AG08396 (cell line): ENCODE results near the gene EYS.

Experiments used
- DNase-seq: peaks from one replicate; pipeline ENCODE4 v3.0.0; 2012; ENCODE audit warnings: low spot score, mixed read lengths

The EYS gene

DNA sequence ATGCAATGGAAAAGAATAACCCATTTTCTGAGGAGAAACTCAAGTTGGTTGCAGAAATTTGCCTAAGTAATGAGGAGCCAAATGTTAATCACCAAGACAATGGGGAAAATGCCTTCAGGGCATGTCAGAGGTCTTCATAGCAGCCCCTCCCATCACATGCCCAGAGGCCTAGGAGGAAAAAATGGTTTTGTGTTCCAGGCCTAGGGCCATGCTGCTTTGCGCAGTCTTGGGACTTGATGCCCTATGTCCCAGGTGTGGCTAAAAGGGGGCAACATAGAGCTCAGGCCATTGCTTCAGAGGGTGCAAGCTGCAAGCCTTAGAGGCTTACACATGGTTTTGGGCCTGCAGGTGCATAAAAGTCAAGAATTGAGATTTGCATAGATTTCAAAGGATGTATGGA, 485.9 kb downstream of the EYS start:
- DNase-seq, result no peak

DNA sequence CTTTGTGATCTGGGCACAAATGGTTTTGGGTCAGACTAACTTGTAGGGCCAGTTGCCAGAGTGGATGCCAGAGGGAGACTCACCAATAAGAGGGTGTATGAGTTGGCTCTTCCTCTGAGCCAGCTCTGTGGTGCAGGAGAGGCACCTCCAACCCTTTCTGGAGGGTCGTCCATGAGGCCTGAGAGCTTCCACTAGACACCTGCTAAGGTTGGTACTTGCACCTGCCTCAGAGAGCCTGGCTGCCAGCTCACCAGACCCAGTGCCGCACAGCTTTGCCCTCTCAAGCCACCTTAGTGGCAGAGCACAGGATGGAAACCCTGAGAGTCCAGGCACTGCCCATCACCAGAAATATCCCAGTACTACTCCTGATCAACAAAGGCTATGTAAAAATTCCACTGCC, 504.3 kb downstream of the EYS start:
- no peak for DNase-seq

DNA sequence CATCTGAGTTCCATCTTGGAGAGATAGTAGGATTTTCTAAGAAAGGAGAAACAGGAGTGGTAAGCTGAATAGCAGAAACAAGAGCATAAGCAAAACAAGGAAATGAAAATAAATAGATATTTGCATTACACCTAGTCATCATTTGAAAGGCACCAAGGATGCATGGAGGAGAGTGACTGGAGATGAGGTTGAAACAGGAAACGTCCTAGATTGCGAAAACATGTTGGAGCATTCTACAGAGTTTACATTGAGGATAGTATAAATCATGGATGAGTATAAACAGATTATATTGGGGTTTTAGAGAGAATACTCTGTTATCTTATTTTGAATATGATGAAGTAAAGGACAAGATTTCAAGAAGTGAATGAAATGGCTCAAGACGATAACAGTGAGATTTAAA, 507.3 kb downstream of the EYS start:
- DNase-seq, result no peak

DNA sequence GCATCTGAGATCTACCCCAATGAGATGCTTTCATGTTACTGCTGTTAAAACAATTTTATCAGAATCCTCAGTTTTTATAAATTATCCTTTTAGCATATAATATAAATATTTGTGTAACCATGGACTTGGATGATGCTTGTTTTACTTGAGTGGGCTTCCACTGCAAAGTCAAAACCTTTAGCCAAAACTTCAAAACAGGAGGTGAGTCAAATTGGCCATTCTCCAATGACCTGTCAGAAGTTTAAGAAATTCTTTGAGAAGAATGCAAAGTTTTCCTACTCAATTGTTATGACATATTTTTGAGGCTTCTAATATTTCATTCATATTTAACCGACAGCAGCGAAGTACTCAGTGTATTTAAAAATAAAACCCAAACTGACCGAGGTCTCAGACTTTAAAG, 507.9 kb downstream of the EYS start:
- no peak for DNase-seq

DNA sequence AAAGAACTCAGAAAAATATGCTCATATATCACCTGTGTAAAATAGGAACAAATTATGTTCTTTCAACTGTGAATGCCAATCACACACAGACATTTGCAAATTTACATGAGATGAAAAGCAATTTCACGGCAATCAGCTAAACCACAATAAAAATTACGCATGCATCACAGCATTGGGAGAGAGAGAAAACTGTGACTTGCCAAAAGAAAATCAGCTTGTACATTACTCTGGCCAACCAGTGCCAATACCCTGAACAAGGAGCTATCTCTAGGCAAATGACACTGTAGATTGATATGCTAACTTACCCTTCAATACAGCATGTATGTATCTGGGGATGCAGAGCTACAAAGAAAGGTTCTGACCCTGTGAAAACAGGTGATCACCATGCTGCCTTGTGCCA, 515.6 kb downstream of the EYS start:
- DNase-seq, result no peak

DNA sequence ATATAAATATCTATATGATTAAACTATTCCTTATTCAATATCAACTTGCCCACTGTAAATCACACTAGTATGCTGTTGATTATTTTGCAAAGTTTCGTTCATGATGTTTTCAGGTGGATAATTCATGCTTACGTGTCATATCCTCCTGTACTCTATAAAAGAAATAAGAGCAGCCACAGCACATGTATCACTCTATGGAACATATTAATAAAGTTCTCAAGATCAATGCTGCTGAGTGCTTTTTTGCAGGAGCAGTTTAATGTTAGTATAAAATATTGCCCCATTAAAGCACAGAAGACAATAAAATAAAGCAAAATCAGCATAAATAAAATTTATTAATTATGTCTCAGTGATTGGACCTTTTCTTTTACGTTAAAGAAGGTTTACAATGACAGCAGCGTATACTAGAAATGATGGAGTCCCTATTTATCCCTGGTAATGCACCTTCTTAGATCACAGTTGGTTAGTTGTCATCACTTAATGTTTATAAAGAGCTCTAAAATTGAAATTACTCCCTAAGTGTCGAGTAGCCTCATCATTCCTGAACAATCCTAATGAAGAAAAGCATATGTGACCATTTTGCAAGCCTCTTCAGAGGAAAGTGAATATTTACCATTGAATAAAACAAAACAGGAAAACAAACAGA, 517.7 kb downstream of the EYS start:
- DNase-seq, result no peak

DNA sequence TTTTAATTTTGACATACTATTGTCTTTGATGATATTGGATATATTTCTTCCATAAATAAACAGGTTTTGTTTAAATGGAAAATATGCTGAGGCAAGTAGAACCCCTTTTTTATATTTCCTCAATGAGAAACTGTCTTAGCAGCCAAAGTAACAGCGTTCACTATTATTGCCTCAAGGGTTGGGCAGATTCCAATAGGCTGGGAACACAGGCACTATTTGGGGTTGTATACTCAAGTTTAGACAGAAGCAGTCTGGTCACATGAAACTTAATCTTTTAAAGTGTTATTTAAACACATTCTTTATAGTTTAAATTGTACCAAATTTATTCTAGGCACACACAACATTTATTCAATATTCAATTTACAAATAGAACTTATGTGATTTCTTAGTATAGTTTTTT, 520.2 kb downstream of the EYS start:
- DNase-seq, result no peak

DNA sequence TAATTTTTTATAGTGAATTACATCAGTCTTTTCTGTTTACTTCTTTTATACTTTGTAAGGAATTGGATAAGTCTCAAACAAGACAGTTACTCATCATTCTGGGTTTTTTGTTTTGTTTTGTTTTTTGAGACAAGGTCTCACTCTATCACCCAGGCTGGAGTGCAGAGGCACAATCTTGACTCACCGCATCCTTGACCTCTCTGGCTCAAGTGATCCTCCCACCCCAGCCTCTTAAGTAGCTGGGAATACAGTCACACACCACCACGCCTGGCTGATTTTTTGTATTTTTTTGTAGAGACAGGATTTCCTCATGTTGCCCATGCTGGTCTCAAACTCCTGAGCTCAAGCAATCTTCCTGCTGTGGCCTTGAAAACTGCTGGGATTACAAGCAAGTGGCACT, 524.3 kb downstream of the EYS start:
- DNase-seq, result no peak

DNA sequence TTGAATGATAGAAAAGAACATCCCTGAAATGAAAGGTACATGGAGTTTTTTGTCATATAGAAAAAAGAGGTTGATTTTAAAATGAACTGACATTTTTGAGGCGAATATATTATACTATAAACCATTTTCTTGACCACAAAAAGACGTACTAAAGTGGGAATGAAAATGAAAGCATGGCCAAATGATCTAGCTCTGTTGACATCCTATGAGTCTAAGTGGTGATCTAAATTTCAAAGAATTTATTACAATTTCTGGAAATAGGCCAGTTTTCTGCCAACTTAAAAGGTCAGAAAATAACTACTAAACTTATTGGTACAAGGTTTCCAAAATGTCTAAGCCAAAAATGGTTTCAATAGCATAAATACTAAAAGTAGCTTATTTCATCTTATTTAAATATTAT, 536.8 kb downstream of the EYS start:
- peak; percentile 5 for DNase-seq

DNA sequence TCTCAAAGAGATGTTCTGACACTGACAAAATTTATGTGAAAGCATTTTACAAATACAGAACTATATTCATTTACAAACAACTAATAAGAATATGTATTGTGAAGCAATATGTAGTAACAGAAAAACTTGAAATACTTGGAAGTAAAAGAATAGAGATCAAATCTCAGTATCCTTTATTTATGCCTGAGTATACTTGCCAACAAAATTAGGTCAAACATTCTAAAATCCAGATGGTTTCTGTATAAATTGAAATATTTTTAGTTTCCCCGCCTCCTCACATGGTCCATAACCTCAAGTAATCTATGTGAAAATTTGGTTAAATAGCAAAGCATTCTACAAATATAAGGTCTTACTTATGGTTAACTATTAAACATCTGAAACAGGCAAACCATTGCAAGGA, 545.4 kb downstream of the EYS start:
- no peak for DNase-seq

DNA sequence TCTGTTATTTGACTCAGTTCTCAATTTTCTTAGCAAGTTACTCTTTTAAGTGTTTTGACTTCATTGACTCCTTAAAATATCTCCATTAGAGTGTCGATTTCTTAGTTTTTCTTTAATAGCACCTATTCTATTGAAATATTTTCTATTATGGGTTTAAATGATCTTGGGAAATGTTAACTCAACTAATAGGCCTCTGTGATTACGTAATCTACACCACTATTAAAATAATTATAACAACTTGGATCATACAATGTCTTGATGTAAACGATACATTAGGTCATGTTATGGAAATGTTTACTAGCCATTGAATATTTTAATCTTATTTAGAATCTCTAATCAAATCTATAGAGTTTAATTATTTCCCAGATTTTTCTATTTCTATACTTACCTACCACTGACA, 550.0 kb downstream of the EYS start:
- no peak for DNase-seq

DNA sequence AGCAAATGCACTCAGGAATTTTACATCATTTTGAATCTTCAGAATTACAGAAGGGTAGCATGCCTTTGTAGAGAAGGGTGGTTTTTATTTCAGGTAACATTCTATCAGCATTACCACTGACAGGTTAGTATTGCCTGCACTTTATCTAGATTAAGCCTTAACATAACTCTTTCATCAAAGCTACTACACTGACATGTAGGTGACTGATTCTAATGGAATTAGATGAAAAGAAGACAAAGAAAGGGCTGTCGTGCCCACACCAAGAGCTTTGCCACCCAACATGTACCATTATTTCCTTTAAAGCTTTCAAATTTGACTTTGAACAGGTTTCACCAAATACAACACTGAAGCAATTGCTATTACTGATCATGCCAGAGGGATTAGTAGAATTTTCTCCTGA, 551.9 kb downstream of the EYS start:
- DNase-seq, result no peak

DNA sequence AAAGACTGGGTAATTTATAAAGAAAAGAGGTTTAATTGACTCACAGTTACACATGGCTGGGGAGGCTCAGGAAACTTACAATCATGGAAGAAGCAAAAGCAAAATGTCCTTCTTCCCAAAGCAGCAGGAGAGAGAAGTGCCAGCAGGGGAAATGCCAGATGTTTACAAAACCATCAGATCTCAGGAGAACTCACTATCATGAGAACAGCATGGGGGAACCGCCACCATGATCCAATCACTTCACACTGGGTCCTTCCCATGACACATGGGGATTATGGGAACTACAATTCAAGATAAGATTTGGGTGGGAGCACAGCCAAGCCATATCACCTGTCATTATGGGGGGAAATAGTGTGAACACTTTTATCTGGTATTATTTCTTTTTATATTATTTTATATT, 557.2 kb downstream of the EYS start:
- no peak for DNase-seq

DNA sequence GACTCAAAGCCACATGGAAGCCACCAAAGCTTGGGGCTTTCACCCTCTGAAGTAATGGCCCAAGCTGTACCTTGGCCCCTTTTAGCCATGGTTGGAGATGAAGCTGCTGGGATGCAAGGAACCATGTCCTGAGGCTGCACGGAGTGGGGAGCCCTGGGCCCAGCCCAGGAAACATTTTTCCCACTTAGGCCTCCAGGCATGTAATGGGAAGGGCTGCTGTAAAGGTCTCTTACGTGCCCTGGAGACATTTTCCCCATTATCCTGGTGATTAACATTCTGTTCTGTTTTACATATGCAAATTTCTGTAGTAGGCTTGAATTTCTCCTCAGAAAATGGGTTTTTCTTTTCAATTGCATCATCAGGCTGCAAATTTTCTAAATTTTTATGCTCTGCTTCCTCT, 558.2 kb downstream of the EYS start:
- DNase-seq, result no peak

DNA sequence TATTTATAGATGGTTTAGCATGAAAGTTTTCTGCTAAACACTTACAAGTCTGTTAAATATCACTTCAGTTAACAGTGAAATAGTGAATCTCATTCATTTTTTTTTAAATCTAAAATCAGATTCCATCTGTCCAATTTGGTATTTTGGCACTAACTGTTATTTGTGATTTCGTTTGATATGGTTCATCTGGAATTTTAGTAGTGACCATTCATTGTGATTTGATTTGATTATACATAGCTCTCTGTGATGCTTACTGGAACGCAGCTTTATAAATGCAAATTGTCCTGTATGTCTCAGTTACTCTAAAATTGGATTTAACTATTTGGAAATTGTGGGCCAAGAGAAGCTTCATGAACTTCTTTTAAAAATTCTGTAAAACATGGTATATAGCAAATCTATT, 571.5 kb downstream of the EYS start:
- DNase-seq, result no peak

DNA sequence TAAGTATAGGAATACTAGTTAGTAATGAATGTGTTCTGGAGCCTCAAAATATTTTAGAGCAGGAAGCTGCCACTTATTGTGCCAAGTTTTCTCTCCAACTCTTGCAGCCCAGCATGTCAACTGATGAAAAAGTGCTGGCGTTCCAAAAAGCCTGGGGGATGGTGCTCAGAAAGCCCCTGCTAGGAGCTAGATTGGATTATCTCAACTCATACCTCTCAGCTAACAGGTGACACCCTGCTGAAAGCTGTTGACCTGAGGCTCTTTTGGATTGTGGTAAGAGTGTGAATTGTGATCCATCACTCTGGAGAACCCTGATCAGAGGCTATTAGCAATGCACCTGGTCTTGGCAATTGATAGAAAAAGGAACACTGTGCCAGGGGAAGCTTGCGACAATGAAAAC, 580.4 kb downstream of the EYS start:
- no peak for DNase-seq

DNA sequence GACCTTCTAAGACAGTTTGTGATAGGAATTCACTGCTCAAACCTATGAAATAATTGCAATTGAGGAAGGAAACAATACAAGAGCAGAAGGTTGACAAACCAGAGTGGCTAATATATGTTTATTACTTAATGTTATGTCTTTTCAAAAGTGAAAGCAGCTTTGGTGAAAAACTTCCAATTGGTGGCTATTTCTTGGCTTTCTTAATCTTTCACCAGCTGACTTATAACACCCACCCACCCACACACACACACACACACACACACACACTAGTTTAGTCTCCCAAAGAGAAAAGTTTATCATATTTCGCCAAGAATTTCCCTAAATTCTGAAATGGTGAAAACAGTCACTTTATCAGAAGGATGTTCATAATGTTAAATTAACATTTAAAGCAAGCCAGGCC, 583.5 kb downstream of the EYS start:
- no peak for DNase-seq

DNA sequence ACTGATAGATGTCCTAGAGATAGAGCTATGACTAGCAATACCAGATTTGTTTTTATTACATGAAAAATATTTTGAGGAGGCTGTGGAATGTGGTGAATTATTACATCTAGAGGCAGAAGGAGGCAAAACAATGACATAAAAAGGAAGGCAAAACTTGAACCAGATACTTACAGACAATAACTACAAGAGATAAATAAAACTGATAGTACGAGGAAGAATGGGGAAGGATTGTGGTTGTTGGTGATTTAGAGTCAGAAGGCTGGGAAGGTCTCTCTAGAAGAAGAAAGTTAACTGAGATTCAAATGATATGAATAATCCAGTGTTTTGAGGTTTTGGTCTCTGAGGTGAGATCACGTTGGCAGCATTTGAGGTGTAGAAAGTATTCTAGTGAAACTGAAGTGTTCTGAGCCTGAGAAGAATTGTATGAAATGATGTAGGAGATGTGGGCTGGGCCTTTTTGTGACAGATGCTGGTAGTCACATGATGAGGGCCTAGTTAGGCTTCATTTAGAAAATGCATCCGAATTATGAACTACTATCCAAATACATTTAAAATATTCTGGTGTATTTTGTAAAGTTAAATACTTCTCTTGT, 589.1 kb downstream of the EYS start:
- no peak for DNase-seq

DNA sequence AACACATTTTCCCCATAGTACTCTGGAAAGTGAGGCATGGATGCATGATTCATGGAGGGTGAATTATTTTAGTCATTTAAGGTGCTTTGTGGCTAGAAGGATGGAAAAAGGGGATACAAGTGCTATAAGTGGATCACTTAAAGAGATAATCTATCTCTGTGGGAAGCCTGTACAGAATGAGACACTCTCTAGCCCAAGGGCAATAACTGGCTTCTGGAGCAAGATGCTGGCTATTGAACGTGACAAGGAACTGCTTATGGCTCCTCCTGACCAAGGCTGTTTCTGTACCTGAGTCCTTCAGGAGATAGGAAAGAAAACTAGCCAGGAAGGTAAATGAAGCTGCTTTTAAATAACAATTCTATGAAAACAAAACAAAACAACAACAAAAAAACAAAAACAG, 590.7 kb downstream of the EYS start:
- DNase-seq, result no peak

DNA sequence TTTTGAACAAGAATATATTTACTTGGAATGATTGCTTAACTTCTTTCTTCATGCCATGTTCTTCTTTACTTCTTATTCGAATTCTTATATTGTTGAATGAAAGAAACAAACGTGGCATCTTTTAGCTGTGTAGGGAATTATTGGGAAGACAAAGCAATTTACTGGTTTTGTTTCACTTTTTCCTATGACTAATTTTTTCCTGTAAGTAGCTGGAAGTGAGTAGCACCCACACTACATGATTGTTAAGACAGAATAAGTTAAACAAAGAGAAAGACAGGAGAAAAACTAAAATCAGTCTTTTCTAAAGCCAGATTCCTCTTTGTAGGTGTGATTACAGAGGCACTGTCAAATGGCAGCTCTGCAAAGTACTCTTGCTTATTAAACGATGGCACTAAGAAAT, 593.4 kb downstream of the EYS start:
- peak; percentile 7 for DNase-seq

DNA sequence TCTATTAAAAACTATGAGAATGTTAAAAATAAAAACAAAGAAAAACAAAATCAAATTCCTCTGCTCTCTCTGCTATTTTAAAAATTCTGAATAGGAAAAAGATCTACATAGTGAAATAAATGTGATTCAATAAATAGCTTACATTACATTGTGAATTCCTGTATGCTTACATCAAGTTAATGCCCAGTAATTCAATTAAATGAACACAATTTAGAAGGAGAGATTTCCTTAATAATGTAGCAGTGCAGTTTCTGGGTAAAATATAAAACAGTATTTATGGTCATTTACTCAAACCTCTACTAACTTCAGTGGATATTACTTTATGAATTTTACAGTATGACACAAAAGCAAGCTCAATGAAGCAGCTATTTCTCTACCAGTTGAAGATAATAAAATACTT, 594.6 kb downstream of the EYS start:
- no peak for DNase-seq

DNA sequence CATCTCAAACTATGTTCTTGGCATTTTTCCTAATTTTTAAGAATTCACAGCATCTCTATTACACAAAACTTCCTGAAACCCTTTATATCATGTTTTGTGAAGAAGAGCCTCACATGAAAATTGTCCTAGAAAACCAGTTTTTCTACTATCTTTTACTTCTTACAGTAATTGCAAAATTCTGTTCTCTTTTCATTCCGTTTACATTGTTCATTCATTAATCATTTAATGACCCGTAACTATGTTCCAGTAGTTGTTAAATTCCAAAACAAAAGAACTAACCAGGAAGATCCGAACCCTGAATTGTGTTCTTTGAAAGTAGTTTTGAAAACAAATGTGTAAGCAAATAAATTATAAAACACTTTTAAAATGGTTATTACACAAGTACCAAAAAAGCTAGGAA, 597.0 kb downstream of the EYS start:
- DNase-seq, result no peak

DNA sequence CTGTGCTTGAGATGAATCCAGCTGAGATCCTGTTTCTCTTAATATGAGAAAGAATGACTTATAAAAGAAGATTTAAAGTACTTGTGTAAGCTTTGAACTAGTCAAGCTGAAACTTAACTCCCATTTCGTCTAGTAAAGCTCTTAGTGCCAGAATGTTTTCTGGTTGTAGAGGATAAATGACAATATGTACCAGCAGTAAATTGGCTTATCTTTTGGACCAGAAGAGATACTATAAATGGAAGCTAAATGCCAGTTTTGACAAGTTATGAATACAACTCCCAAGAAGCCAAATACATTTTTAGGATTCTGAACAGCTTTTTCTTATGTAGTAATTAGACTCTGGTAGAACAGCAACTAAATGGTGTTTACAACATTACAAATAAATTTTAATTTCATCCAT, 608.7 kb downstream of the EYS start:
- no peak for DNase-seq

DNA sequence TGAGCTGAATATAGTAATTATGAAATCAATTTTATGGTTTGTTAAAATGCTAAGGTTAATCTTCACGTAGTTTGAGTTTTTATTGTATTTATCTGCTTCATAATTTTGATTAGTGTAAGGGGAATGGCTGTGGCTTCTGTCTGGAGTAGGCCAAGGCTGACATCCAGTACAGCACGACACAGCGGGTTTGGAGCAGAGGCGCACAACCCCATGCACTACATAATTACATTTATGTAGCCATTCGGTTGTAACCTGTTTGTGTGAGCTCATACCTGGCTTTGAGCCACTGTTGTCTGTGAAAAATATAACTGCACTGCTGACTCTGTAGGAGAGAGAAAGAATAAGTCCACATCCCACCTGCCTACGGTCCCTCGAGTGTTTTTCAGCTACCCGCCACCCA, 615.5 kb downstream of the EYS start:
- DNase-seq, result no peak

DNA sequence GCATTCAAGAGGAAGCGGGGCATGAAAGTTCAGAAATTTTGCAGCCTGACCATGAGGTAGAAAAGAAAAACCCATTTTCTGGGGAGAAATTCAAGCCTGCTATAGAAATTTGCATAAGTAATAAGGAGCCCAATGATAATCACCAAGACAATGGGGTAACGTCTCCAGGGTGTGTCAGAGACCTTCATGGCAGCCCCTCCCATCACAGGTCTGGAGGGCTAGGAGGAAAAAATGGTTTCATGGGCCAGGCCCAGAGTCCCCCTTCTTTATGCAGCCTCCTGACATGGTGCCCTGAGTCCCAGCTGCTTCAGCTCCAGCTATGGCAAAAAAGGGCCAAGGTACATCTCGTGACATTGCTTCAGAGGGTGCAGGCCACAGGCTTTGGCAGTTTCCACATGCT, 618.5 kb downstream of the EYS start:
- no peak for DNase-seq
